PFSK-1 (cell line): ENCODE data around the gene ERC2.

Experiments used
- FOXP2 ChIP-seq: optimal IDR thresholded peaks from 2 replicates; pipeline ENCODE3; 2011; ENCODE audit warnings: borderline replicate concordance, control low read depth, inconsistent platforms; ENCODE audit not compliant: insufficient read depth; ENCODE audit errors: extremely low read length, extremely low read depth
- POLR2AphosphoS5 ChIP-seq: IDR thresholded peaks from 2 replicates; pipeline ENCODE4 v1.6.1; 2012; ENCODE audit warnings: low read depth, mild to moderate bottlenecking, control low read depth, low read length, moderate library complexity
- SIN3A ChIP-seq: IDR thresholded peaks from 2 replicates; pipeline ENCODE4 v1.6.1; 2012; ENCODE audit warnings: mild to moderate bottlenecking, low read length, moderate library complexity, borderline replicate concordance; ENCODE audit not compliant: insufficient read depth
- TAF1 ChIP-seq: IDR thresholded peaks from 2 replicates; pipeline ENCODE4 v1.6.1; 2012; ENCODE audit warnings: low read length, control low read depth, borderline replicate concordance; ENCODE audit not compliant: insufficient read depth
- TF ChIP-seq, protein P1 (sequence below), 2 experiments: IDR thresholded peaks; 2 replicates each; pipeline versions ENCODE4 v1.6.1 to v1.8.0; 2011 to 2012; ENCODE audit warnings: low read depth in 2 of 2, low read length in 2 of 2, control low read depth in 1 of 2, inconsistent platforms in 1 of 2, mild to moderate bottlenecking in 1 of 2, moderate library complexity in 1 of 2; ENCODE audit not compliant: insufficient read depth in 1 of 2

DNA sequence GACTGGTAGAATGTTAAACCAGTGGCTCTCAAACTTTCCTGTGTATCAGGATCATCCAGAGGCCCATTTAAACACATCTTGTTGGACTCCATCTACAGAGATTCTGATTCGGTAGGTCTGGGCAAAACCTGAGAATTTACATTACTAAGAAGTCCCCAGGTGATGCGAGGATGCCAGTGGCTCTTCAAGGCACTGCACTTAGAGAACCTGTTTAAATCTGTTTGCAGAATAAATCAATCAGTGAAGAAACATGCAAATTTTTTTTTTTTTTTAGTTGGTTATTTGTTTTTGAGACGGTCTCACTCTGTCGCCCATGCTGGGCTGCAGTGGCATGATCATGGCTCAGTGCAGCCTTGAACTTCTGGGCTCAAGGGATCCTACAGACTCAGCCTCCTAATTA lies 863.4 kb downstream of the ERC2 start:
- TF ChIP-seq POLR2AphosphoS5 = no peak
- TF ChIP-seq, protein P1, sequence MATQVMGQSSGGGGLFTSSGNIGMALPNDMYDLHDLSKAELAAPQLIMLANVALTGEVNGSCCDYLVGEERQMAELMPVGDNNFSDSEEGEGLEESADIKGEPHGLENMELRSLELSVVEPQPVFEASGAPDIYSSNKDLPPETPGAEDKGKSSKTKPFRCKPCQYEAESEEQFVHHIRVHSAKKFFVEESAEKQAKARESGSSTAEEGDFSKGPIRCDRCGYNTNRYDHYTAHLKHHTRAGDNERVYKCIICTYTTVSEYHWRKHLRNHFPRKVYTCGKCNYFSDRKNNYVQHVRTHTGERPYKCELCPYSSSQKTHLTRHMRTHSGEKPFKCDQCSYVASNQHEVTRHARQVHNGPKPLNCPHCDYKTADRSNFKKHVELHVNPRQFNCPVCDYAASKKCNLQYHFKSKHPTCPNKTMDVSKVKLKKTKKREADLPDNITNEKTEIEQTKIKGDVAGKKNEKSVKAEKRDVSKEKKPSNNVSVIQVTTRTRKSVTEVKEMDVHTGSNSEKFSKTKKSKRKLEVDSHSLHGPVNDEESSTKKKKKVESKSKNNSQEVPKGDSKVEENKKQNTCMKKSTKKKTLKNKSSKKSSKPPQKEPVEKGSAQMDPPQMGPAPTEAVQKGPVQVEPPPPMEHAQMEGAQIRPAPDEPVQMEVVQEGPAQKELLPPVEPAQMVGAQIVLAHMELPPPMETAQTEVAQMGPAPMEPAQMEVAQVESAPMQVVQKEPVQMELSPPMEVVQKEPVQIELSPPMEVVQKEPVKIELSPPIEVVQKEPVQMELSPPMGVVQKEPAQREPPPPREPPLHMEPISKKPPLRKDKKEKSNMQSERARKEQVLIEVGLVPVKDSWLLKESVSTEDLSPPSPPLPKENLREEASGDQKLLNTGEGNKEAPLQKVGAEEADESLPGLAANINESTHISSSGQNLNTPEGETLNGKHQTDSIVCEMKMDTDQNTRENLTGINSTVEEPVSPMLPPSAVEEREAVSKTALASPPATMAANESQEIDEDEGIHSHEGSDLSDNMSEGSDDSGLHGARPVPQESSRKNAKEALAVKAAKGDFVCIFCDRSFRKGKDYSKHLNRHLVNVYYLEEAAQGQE (IDR thresholded peaks at IDR 0.05; ENCODE audit: insufficient read depth in 1 of 2, low read depth in 2 of 2, low read length in 2 of 2) = no peak
- TF ChIP-seq TAF1 = no peak
- TF ChIP-seq SIN3A = no peak
- no peak for TF ChIP-seq FOXP2
